Astrocyte (in vitro differentiated cells and primary cell): ENCODE measurements around the gene MDFIC2.

Experiments used
- EZH2 ChIP-seq: IDR thresholded peaks from 2 replicates; pipeline ENCODE4 v1.6.1; 2012; ENCODE audit warnings: mild to moderate bottlenecking, low read length, inconsistent platforms; ENCODE audit not compliant: insufficient read depth
- TF ChIP-seq, protein P1 (sequence below): IDR thresholded peaks from 2 replicates; pipeline ENCODE4 v1.5.1; 2011; ENCODE audit warnings: low read depth, mild to moderate bottlenecking, inconsistent platforms, low read length, moderate library complexity; ENCODE audit not compliant: insufficient read depth

DNA sequence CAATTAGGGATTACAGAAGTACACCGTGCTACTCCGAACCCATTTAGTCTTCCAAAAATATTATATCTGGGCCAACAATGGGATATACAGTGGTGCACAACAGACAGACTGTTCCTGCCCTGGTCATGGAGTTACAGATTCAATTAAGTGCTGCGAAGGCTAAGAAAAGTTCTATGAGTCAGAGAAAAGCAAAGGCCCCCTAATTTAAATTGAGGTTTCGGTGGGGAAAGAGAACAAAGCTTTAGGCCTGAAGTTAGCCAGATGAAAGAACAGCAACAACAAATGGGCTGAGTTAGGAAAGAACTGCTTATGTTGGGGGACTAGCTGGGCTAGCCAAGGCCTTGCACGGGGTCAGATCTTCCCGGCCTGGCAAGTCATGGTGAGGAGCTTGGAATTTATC, 131.8 kb downstream of the MDFIC2 start:
- no peak for TF ChIP-seq EZH2
- TF ChIP-seq, protein P1, sequence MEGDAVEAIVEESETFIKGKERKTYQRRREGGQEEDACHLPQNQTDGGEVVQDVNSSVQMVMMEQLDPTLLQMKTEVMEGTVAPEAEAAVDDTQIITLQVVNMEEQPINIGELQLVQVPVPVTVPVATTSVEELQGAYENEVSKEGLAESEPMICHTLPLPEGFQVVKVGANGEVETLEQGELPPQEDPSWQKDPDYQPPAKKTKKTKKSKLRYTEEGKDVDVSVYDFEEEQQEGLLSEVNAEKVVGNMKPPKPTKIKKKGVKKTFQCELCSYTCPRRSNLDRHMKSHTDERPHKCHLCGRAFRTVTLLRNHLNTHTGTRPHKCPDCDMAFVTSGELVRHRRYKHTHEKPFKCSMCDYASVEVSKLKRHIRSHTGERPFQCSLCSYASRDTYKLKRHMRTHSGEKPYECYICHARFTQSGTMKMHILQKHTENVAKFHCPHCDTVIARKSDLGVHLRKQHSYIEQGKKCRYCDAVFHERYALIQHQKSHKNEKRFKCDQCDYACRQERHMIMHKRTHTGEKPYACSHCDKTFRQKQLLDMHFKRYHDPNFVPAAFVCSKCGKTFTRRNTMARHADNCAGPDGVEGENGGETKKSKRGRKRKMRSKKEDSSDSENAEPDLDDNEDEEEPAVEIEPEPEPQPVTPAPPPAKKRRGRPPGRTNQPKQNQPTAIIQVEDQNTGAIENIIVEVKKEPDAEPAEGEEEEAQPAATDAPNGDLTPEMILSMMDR, result no peak
